K562 (cell line): ENCODE measurements around the gene HAT1. TPM values are rescaled to one million over a fixed set of nuclear protein-coding genes. Genes with fewer than 3 reads are reported as not detected.

Experiments used
- CTBP1 ChIP-seq: fragments of 450-650 bp; IDR thresholded peaks from 2 replicates; pipeline ENCODE4 v1.6.1; 2016; ENCODE audit warnings: borderline replicate concordance
- CXXC5 ChIP-seq: fragments of 250-450 bp; sonication (Bioruptor Pico); IDR thresholded peaks from 2 replicates; pipeline ENCODE4 v1.8.0; 2022; ENCODE audit warnings: inconsistent platforms, mild to moderate bottlenecking, moderate library complexity
- GTF2B ChIP-seq: IDR thresholded peaks from 2 replicates; pipeline ENCODE4 v1.6.1; 2011; ENCODE audit not compliant: insufficient read length; ENCODE audit errors: extremely low read depth
- ID3 ChIP-seq, 2 experiments: fragments of 250-450 bp in 1 of 2; fragments of 450-650 bp in 1 of 2; sonication (Bioruptor Pico) in 1 of 2; IDR thresholded peaks; 2 replicates each; pipeline versions ENCODE4 v1.6.1 to v1.8.0; 2016 to 2021; ENCODE audit warnings: mild to moderate bottlenecking in 2 of 2, moderate library complexity in 2 of 2, missing compliant biosample characterization in 1 of 2, missing genetic modification characterization in 1 of 2
- NONO ChIP-seq, 2 experiments: fragments of 200-400 bp in 1 of 2; fragments of 450-650 bp in 1 of 2; formaldehyde crosslinking in 1 of 2; IDR thresholded peaks; 2 replicates each; pipeline ENCODE4 v1.6.1; 2017; ENCODE audit warnings: low read depth in 2 of 2, mild to moderate bottlenecking in 2 of 2, moderate library complexity in 2 of 2, low read length in 1 of 2
- POLR2H ChIP-seq: IDR thresholded peaks from 2 replicates; pipeline ENCODE4 v1.6.1; 2016; ENCODE audit warnings: missing genetic modification characterization, low read depth, mild to moderate bottlenecking, control low read depth, missing compliant biosample characterization, moderate library complexity
- SIN3A ChIP-seq, 2 experiments: fragments of 150-350 bp in 1 of 2; IDR thresholded peaks; 2 replicates each; pipeline ENCODE4 v1.6.1; 2011 to 2016; ENCODE audit warnings: borderline replicate concordance in 2 of 2, low read depth in 2 of 2, low read length in 2 of 2, mild to moderate bottlenecking in 2 of 2, moderate library complexity in 2 of 2; ENCODE audit not compliant: control insufficient read depth in 1 of 2
- SMARCA4 ChIP-seq: fragments of 450-650 bp; IDR thresholded peaks from 2 replicates; pipeline ENCODE4 v1.6.1; 2016
- XRCC3 ChIP-seq: fragments of 450-650 bp; IDR thresholded peaks from 2 replicates; pipeline ENCODE4 v1.6.1; 2017; ENCODE audit warnings: mild to moderate bottlenecking, moderate library complexity
- ZBTB5 ChIP-seq: fragments of 450-650 bp; IDR thresholded peaks from 2 replicates; pipeline ENCODE4 v1.6.1; 2017; ENCODE audit warnings: antibody characterized with exemption
- ZNF436 ChIP-seq: fragments of 250-450, 450-650 bp; sonication (Bioruptor Pico); formaldehyde crosslinking; IDR thresholded peaks from 2 replicates; pipeline ENCODE4 v1.7.0; 2020; ENCODE audit warnings: mild to moderate bottlenecking
- polyA plus RNA-seq, 8 experiments: library from polyadenylated mRNA; depleted of rRNA in 4 of 8; stranded (reverse) in 5 of 8; unstranded in 3 of 8; fragments of >200 nt; fragmentation: Nextera tagmentation in 2 of 8; fragmentation: Illumina TruSeq in 1 of 8; extraction: Ambion mirVana in 2 of 8; extraction: Trizol in 1 of 8; gene quantifications; 2 replicates each; pipeline versions ENCODE4 v1.2.1 to v1.2.3, GENCODE V29; 2011 to 2014; ENCODE audit warnings: inconsistent platforms in 1 of 8, missing spikeins in 1 of 8
- total RNA-seq, 7 experiments: library from RNA; depleted of rRNA in 6 of 7; stranded (reverse); fragments of >200 nt in 6 of 7; fragmentation: Illumina TruSeq in 2 of 7; extraction: Trizol in 2 of 7; gene quantifications; 2 replicates each; pipeline versions ENCODE4 v1.2.1 to v1.2.3, GENCODE V29; 2011 to 2021; ENCODE audit warnings: low replicate concordance in 1 of 7
- TF ChIP-seq, protein P1 (sequence below): fragments of 450-650 bp; IDR thresholded peaks from 2 replicates; pipeline ENCODE4 v1.6.1; 2018; ENCODE audit warnings: mild to moderate bottlenecking, low read depth; ENCODE audit not compliant: partially characterized antibody
- TF ChIP-seq, protein P2 (sequence below): fragments of 450-650 bp; formaldehyde crosslinking; conservative IDR thresholded peaks from 2 replicates; pipeline ENCODE4 v1.4.0; 2022; ENCODE audit warnings: mild to moderate bottlenecking, missing genetic modification characterization
- TF ChIP-seq, protein P3 (sequence below): fragments of 250-450 bp; sonication (Bioruptor Pico); IDR thresholded peaks from 2 replicates; pipeline ENCODE4 v1.9.0; 2021; ENCODE audit warnings: mild to moderate bottlenecking, inconsistent platforms
- TF ChIP-seq, protein P4 (sequence below): fragments of 450-650 bp; formaldehyde crosslinking; IDR thresholded peaks from 2 replicates; pipeline ENCODE4 v1.4.0; 2022; ENCODE audit warnings: missing genetic modification characterization

Gene HAT1
- total and polyA plus RNA-seq, 9 of the 15 experiments (the other 6 are each of a cell fraction or from before 2014, with no cell fraction given) = 125 to 384 (median 244) TPM

GRCh38 chr2:171893824-171894611 lies 28.2 kb upstream of the HAT1 start, which contains the start of gene SLC25A12 (continued):
- TF ChIP-seq ZBTB5 (no peak), CXXC5 (peak; percentile 97), XRCC3 (no peak), SIN3A (IDR thresholded peaks at IDR 0.05; ENCODE audit: borderline replicate concordance in 2 of 2, control insufficient read depth in 1 of 2, low read depth in 2 of 2, low read length in 2 of 2) (peak in 1 of 2 experiments; percentile 22; a peak in 2 of 4 replicates), ZNF436 (CRISPR knock-in tag) (no peak), NONO (IDR thresholded peaks at IDR 0.05; ENCODE audit: low read depth in 2 of 2, low read length in 1 of 2) (peak; percentile 75 to 83), GTF2B (peak; percentile 16), POLR2H (peak; percentile 71), CTBP1 (peak; percentile 97), ID3 (CRISPR knock-in tag; IDR thresholded peaks at IDR 0.05) (no peak), ID3 (tag; IDR thresholded peaks at IDR 0.05) (peak; percentile 63; the same call in 1 of the 2 replicates), SMARCA4 (peak; percentile 39; the same call in 1 of the 2 replicates)
- TF ChIP-seq, protein P1, sequence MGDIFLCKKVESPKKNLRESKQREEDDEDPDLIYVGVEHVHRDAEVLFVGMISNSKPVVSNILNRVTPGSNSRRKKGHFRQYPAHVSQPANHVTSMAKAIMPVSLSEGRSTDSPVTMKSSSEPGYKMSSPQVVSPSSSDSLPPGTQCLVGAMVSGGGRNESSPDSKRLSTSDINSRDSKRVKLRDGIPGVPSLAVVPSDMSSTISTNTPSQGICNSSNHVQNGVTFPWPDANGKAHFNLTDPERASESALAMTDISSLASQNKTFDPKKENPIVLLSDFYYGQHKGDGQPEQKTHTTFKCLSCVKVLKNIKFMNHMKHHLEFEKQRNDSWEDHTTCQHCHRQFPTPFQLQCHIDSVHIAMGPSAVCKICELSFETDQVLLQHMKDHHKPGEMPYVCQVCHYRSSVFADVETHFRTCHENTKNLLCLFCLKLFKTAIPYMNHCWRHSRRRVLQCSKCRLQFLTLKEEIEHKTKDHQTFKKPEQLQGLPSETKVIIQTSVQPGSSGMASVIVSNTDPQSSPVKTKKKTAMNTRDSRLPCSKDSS = peak; percentile 9
- TF ChIP-seq, protein P2, sequence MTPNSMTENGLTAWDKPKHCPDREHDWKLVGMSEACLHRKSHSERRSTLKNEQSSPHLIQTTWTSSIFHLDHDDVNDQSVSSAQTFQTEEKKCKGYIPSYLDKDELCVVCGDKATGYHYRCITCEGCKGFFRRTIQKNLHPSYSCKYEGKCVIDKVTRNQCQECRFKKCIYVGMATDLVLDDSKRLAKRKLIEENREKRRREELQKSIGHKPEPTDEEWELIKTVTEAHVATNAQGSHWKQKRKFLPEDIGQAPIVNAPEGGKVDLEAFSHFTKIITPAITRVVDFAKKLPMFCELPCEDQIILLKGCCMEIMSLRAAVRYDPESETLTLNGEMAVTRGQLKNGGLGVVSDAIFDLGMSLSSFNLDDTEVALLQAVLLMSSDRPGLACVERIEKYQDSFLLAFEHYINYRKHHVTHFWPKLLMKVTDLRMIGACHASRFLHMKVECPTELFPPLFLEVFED = peak; percentile 88
- TF ChIP-seq, protein P3, sequence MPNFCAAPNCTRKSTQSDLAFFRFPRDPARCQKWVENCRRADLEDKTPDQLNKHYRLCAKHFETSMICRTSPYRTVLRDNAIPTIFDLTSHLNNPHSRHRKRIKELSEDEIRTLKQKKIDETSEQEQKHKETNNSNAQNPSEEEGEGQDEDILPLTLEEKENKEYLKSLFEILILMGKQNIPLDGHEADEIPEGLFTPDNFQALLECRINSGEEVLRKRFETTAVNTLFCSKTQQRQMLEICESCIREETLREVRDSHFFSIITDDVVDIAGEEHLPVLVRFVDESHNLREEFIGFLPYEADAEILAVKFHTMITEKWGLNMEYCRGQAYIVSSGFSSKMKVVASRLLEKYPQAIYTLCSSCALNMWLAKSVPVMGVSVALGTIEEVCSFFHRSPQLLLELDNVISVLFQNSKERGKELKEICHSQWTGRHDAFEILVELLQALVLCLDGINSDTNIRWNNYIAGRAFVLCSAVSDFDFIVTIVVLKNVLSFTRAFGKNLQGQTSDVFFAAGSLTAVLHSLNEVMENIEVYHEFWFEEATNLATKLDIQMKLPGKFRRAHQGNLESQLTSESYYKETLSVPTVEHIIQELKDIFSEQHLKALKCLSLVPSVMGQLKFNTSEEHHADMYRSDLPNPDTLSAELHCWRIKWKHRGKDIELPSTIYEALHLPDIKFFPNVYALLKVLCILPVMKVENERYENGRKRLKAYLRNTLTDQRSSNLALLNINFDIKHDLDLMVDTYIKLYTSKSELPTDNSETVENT (CRISPR knock-in tag) = peak; percentile 80
- TF ChIP-seq, protein P4, sequence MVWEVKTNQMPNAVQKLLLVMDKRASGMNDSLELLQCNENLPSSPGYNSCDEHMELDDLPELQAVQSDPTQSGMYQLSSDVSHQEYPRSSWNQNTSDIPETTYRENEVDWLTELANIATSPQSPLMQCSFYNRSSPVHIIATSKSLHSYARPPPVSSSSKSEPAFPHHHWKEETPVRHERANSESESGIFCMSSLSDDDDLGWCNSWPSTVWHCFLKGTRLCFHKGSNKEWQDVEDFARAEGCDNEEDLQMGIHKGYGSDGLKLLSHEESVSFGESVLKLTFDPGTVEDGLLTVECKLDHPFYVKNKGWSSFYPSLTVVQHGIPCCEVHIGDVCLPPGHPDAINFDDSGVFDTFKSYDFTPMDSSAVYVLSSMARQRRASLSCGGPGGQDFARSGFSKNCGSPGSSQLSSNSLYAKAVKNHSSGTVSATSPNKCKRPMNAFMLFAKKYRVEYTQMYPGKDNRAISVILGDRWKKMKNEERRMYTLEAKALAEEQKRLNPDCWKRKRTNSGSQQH (CRISPR knock-in tag) = peak; percentile 91; the same call in 1 of the 2 replicates
